ENCODE data around the gene SLC22A3. TPM values are rescaled to one million over a fixed set of nuclear protein-coding genes. Genes with fewer than 3 reads are reported as not detected.
"Not testable (repeated sequence)": the region's sequence is repeated elsewhere in the genome, so short reads cannot be mapped to it uniquely, and the experiment has no call there.

Gene SLC22A3
- polyA plus RNA-seq, 1 donor from 2014 or later = not detected

- H3K27me3 Mint-ChIP-seq = peaks cover 19% of the 10 kb centered on the region
- H3K4me1 Mint-ChIP-seq = peaks cover 0 to 5% (median 0%) of the 10 kb centered on the region in 3 donors
- H3K9me3 Mint-ChIP-seq = no peaks in the 10 kb centered on the region
- no peak overlapping the region for H3K4me3 Mint-ChIP-seq
- no peaks in the 10 kb centered on the region for H3K36me3 Mint-ChIP-seq
- H3K27ac Mint-ChIP-seq = no peak overlapping the region
Observed at GRCh38 chr6:160353950-160354496, 5.8 kb downstream of the SLC22A3 start.

GRCh38 chr6:160355001-160355400 lies 6.8 kb downstream of the SLC22A3 start:
- Mint-ChIP-seq H3K27me3 (peaks cover 16% of the 10 kb centered on the region), H3K9me3 (no peaks in the 10 kb centered on the region)

GRCh38 chr6:160356074-160356744 lies 8.0 kb downstream of the SLC22A3 start:
- H3K36me3 Mint-ChIP-seq = no peaks in the 10 kb centered on the region
- H3K27ac Mint-ChIP-seq = no peak overlapping the region
- H3K4me3 Mint-ChIP-seq = no peak overlapping the region
- no peaks in the 10 kb centered on the region for H3K4me1 Mint-ChIP-seq
- H3K27me3 Mint-ChIP-seq = peaks cover 16% of the 10 kb centered on the region
- no peaks in the 10 kb centered on the region for H3K9me3 Mint-ChIP-seq

More at GRCh38 chr6:160355001-160355400, 6.8 kb downstream of the SLC22A3 start:
- Mint-ChIP-seq H3K36me3 (no peaks in the 10 kb centered on the region), H3K4me3 (peak overlapping the region in 1 of 4 donors; percentile 15), H3K4me1 (peaks cover 0 to under 1% (median 0%) of the 10 kb centered on the region in 3 donors), H3K27ac (no peak overlapping the region)

- no peak overlapping the region for H3K4me3 Mint-ChIP-seq
- H3K36me3 Mint-ChIP-seq = no peaks in the 10 kb centered on the region
- no peaks in the 10 kb centered on the region for H3K9me3 Mint-ChIP-seq
- no peaks in the 10 kb centered on the region for H3K4me1 Mint-ChIP-seq
- H3K27ac Mint-ChIP-seq = no peak overlapping the region
- H3K27me3 Mint-ChIP-seq = peaks cover 18% of the 10 kb centered on the region
Observed at GRCh38 chr6:160357088-160357487, 8.9 kb downstream of the SLC22A3 start.

- peaks cover 18% of the 10 kb centered on the region for H3K27me3 Mint-ChIP-seq
- no peak overlapping the region for H3K27ac Mint-ChIP-seq
- no peaks in the 10 kb centered on the region for H3K4me1 Mint-ChIP-seq
- peaks cover 0 to under 1% (median 0%) of the 10 kb centered on the region in 3 donors for H3K9me3 Mint-ChIP-seq
- H3K36me3 Mint-ChIP-seq = no peaks in the 10 kb centered on the region
- H3K4me3 Mint-ChIP-seq = no peak overlapping the region
Observed at GRCh38 chr6:160358225-160359119, 10.3 kb downstream of the SLC22A3 start.

- Mint-ChIP-seq H3K4me1 (no peaks in the 10 kb centered on the region), H3K9me3 (peaks cover 0 to 2% (median 0%) of the 10 kb centered on the region in 3 donors), H3K36me3 (no peaks in the 10 kb centered on the region), H3K27me3 (peaks cover 10% of the 10 kb centered on the region), H3K27ac (no peak overlapping the region), H3K4me3 (no peak overlapping the region)
Observed at GRCh38 chr6:160360955-160361354, 12.8 kb downstream of the SLC22A3 start.

GRCh38 chr6:160362556-160362955 lies 14.4 kb downstream of the SLC22A3 start:
- Mint-ChIP-seq H3K27ac (no peak overlapping the region), H3K27me3 (peaks cover 6% of the 10 kb centered on the region), H3K4me3 (no peak overlapping the region), H3K4me1 (no peaks in the 10 kb centered on the region), H3K9me3 (peaks cover 0 to 2% (median 1%) of the 10 kb centered on the region in 3 donors), H3K36me3 (no peaks in the 10 kb centered on the region)

GRCh38 chr6:160363016-160363996 lies 15.1 kb downstream of the SLC22A3 start:
- Mint-ChIP-seq H3K9me3 (peaks cover 0 to 8% (median 2%) of the 10 kb centered on the region in 3 donors), H3K27me3 (peaks cover 3% of the 10 kb centered on the region), H3K4me1 (no peaks in the 10 kb centered on the region), H3K4me3 (no peak overlapping the region), H3K36me3 (peaks cover 2% of the 10 kb centered on the region), H3K27ac (no peak overlapping the region)

- Mint-ChIP-seq H3K27me3 (peaks cover 2% of the 10 kb centered on the region), H3K36me3 (peaks cover 2% of the 10 kb centered on the region), H3K27ac (no peak overlapping the region), H3K4me1 (no peaks in the 10 kb centered on the region), H3K4me3 (no peak overlapping the region), H3K9me3 (peaks cover 0 to 9% (median 2%) of the 10 kb centered on the region in 3 donors)
Observed at GRCh38 chr6:160365117-160365516, 16.9 kb downstream of the SLC22A3 start.

- H3K27ac Mint-ChIP-seq = no peak overlapping the region
- no peaks in the 10 kb centered on the region for H3K4me1 Mint-ChIP-seq
Observed at GRCh38 chr6:160367798-160368547, 19.8 kb downstream of the SLC22A3 start.

GRCh38 chr6:160368670-160369069 lies 20.5 kb downstream of the SLC22A3 start:
- H3K4me1 Mint-ChIP-seq = no peaks in the 10 kb centered on the region
- peaks cover 3% of the 10 kb centered on the region for H3K36me3 Mint-ChIP-seq
- H3K4me3 Mint-ChIP-seq = no peak overlapping the region
- H3K27ac Mint-ChIP-seq = no peak overlapping the region
- peaks cover 2% of the 10 kb centered on the region for H3K27me3 Mint-ChIP-seq
- peaks cover 2 to 12% (median 7%) of the 10 kb centered on the region in 3 donors for H3K9me3 Mint-ChIP-seq

More at GRCh38 chr6:160367798-160368547, 19.8 kb downstream of the SLC22A3 start:
- Mint-ChIP-seq H3K36me3 (peaks cover 3% of the 10 kb centered on the region), H3K4me3 (peak overlapping the region in 1 of 4 donors; percentile 59), H3K9me3 (peaks cover 2 to 12% (median 9%) of the 10 kb centered on the region in 3 donors), H3K27me3 (no peaks in the 10 kb centered on the region)

GRCh38 chr6:160373601-160374000 lies 25.4 kb downstream of the SLC22A3 start:
- H3K4me1 Mint-ChIP-seq, H3K9me3 Mint-ChIP-seq, H3K36me3 Mint-ChIP-seq, H3K27me3 Mint-ChIP-seq, H3K27ac Mint-ChIP-seq, H3K4me3 Mint-ChIP-seq: not testable (repeated sequence)

GRCh38 chr6:160374836-160375560 lies 26.8 kb downstream of the SLC22A3 start:
- Mint-ChIP-seq H3K9me3 (peaks cover 2 to 7% (median 7%) of the 10 kb centered on the region in 3 donors), H3K27me3 (peaks cover 4% of the 10 kb centered on the region), H3K4me1 (no peaks in the 10 kb centered on the region), H3K36me3 (peaks cover 2% of the 10 kb centered on the region), H3K27ac (no peak overlapping the region), H3K4me3 (no peak overlapping the region)

Data from IgD-negative memory B cell (primary cell).